ENCODE results near the gene ANKRD10.

DNA sequence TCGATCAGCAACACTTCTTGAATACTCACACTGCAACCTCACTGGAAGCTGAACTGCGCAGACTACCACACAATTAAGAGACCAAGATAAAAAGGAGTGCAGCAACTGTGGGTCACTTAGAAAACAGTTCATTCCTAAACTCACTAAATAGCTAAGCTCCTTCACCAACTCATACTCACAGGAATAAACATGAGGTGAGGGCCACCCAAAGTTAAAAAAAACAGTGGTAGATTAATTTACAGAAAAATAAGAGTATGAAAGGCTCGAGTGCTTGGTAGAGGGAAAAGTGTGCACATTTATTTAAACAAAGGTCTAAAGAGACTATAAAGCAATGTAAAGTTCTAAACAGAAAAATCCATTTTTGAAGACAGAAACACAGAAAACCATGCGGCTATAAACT, 7.6 kb downstream of the ANKRD10 start:
- TF ChIP-seq, protein P1, sequence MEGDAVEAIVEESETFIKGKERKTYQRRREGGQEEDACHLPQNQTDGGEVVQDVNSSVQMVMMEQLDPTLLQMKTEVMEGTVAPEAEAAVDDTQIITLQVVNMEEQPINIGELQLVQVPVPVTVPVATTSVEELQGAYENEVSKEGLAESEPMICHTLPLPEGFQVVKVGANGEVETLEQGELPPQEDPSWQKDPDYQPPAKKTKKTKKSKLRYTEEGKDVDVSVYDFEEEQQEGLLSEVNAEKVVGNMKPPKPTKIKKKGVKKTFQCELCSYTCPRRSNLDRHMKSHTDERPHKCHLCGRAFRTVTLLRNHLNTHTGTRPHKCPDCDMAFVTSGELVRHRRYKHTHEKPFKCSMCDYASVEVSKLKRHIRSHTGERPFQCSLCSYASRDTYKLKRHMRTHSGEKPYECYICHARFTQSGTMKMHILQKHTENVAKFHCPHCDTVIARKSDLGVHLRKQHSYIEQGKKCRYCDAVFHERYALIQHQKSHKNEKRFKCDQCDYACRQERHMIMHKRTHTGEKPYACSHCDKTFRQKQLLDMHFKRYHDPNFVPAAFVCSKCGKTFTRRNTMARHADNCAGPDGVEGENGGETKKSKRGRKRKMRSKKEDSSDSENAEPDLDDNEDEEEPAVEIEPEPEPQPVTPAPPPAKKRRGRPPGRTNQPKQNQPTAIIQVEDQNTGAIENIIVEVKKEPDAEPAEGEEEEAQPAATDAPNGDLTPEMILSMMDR (IDR thresholded peaks at IDR 0.05) = no peak
- TF ChIP-seq EZH2phosphoT487 (IDR thresholded peaks at IDR 0.05) = no peak
- TF ChIP-seq EZH2 (IDR thresholded peaks at IDR 0.05) = no peak
